ENCODE measurements around the gene RABGAP1L. TPM values are rescaled to one million over a fixed set of nuclear protein-coding genes. Genes with fewer than 3 reads are reported as not detected.

Gene RABGAP1L
- total RNA-seq, 1 donor from 2014 or later = 48.5 TPM

- H3K4me1 Mint-ChIP-seq = peaks cover 7% of the 10 kb centered on the region
- no peaks in the 10 kb centered on the region for H3K36me3 Mint-ChIP-seq
- no peak overlapping the region for H3K4me3 Mint-ChIP-seq
- H3K9me3 Mint-ChIP-seq = no peaks in the 10 kb centered on the region
- DNase-seq (ENCODE audit: low spot score in 2 of 2, unreplicated experiment in 2 of 2) = no peak
- H3K27me3 Mint-ChIP-seq (ENCODE audit: low read depth) = no peaks in the 10 kb centered on the region
- TF ChIP-seq CTCF (IDR thresholded peaks at IDR 0.05; ENCODE audit: unreplicated experiment) = no peak
- H3K27ac Mint-ChIP-seq = no peak overlapping the region
These were observed 658.8 kb downstream of the RABGAP1L start for GRCh38 chr1:174818014-174818616.

- no peak for TF ChIP-seq CTCF (IDR thresholded peaks at IDR 0.05; ENCODE audit: unreplicated experiment)
These were observed 659.6 kb downstream of the RABGAP1L start for GRCh38 chr1:174818951-174819350.

GRCh38 chr1:174819596-174819995, 660.3 kb downstream of the RABGAP1L start:
- DNase-seq (ENCODE audit: low spot score in 2 of 2, unreplicated experiment in 2 of 2) = no peak
- Mint-ChIP-seq H3K27ac (no peak overlapping the region), H3K36me3 (no peaks in the 10 kb centered on the region), H3K4me3 (no peak overlapping the region), H3K9me3 (no peaks in the 10 kb centered on the region), H3K27me3 (ENCODE audit: low read depth) (no peaks in the 10 kb centered on the region), H3K4me1 (peaks cover 7% of the 10 kb centered on the region)
- no peak for TF ChIP-seq CTCF (IDR thresholded peaks at IDR 0.05; ENCODE audit: unreplicated experiment)

More at GRCh38 chr1:174818951-174819350, 659.6 kb downstream of the RABGAP1L start:
- H3K27ac Mint-ChIP-seq = no peak overlapping the region
- H3K27me3 Mint-ChIP-seq (ENCODE audit: low read depth) = no peaks in the 10 kb centered on the region
- H3K9me3 Mint-ChIP-seq = no peaks in the 10 kb centered on the region
- DNase-seq (ENCODE audit: low spot score in 2 of 2, unreplicated experiment in 2 of 2) = no peak
- H3K4me3 Mint-ChIP-seq = no peak overlapping the region
- H3K4me1 Mint-ChIP-seq = peaks cover 7% of the 10 kb centered on the region
- no peaks in the 10 kb centered on the region for H3K36me3 Mint-ChIP-seq

- no peaks in the 10 kb centered on the region for H3K36me3 Mint-ChIP-seq
- no peak overlapping the region for H3K4me3 Mint-ChIP-seq
- H3K27ac Mint-ChIP-seq = no peak overlapping the region
- H3K9me3 Mint-ChIP-seq = no peaks in the 10 kb centered on the region
- no peaks in the 10 kb centered on the region for H3K4me1 Mint-ChIP-seq
- TF ChIP-seq CTCF (IDR thresholded peaks at IDR 0.05; ENCODE audit: unreplicated experiment) = no peak
- H3K27me3 Mint-ChIP-seq (ENCODE audit: low read depth) = no peaks in the 10 kb centered on the region
- no peak for DNase-seq (ENCODE audit: low spot score in 2 of 2, unreplicated experiment in 2 of 2)
These were observed 665.8 kb downstream of the RABGAP1L start for GRCh38 chr1:174825127-174825526.

- TF ChIP-seq CTCF (IDR thresholded peaks at IDR 0.05; ENCODE audit: unreplicated experiment) = no peak
- Mint-ChIP-seq H3K27ac (no peak overlapping the region), H3K27me3 (ENCODE audit: low read depth) (no peaks in the 10 kb centered on the region), H3K4me1 (no peaks in the 10 kb centered on the region), H3K36me3 (no peaks in the 10 kb centered on the region), H3K4me3 (no peak overlapping the region), H3K9me3 (no peaks in the 10 kb centered on the region)
- no peak for DNase-seq (ENCODE audit: low spot score in 2 of 2, unreplicated experiment in 2 of 2)
These were observed 666.5 kb downstream of the RABGAP1L start for GRCh38 chr1:174825806-174826205.

GRCh38 chr1:174828264-174828663, 668.9 kb downstream of the RABGAP1L start:
- H3K36me3 Mint-ChIP-seq = no peaks in the 10 kb centered on the region
- H3K9me3 Mint-ChIP-seq = no peaks in the 10 kb centered on the region
- DNase-seq (ENCODE audit: low spot score in 2 of 2, unreplicated experiment in 2 of 2) = no peak
- no peak for TF ChIP-seq CTCF (IDR thresholded peaks at IDR 0.05; ENCODE audit: unreplicated experiment)
- no peak overlapping the region for H3K27ac Mint-ChIP-seq
- no peak overlapping the region for H3K4me3 Mint-ChIP-seq
- no peaks in the 10 kb centered on the region for H3K27me3 Mint-ChIP-seq (ENCODE audit: low read depth)
- H3K4me1 Mint-ChIP-seq = no peaks in the 10 kb centered on the region
